HTERT RPE-1 (cell line): Measurements from ENCODE around the gene ZNF292.
"Not testable (repeated sequence)": the region's sequence is repeated elsewhere in the genome, so short reads cannot be mapped to it uniquely, and the experiment has no call there.

Source experiments
- in situ Hi-C: fragments of 300-500 bp; cut with MboI; formaldehyde crosslinking; loops from 4 replicates; pipeline ENCODE4 v1.14.3; 2020; ENCODE audit warnings: low sequenced_read_pairs

The ZNF292 gene

DNA sequence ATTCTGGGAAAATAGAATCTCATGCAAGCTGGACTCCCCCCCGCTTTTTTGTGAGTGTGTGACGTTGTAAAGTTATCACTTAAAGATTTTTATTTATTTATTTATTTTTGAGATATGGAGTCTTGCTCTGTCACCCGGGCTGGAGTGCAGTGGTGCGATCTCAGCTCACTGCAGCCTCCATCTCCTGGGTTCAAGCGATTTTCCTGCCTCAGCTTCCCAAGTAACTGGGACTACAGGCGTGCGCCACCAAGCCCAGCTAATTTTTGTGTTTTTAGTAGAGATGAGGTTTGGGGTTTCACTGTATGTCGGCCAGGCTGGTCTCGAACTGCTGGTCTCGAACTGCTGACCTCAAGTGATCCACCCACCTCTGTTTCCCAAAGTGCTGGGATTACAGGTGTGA lies 2.2 kb downstream of the ZNF292 start:
- in situ Hi-C loops = not testable (repeated sequence)

DNA sequence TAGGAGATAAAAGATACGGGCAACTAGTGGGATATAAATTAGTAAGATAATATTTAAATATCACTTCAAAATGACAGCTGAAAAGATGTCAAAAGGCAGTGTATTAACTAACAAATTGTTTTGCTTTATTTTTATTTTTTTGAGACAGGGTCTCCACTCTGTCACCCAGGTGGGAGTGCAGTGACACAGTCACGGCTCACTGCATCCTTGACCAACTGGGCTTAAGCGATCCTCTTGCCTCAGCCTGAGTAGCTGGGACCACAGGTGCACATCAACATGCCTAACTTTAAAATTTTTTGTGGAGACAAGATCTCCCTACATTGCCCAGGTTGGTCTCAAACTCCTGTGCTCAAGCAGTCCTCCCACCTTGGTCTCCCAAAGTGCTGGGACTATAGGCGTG lies 5.9 kb downstream of the ZNF292 start:
- in situ Hi-C loops = no loop called here

GRCh38 chr6:87164004-87164403 lies 8.6 kb downstream of the ZNF292 start:
- in situ Hi-C loops = no loop called here

DNA sequence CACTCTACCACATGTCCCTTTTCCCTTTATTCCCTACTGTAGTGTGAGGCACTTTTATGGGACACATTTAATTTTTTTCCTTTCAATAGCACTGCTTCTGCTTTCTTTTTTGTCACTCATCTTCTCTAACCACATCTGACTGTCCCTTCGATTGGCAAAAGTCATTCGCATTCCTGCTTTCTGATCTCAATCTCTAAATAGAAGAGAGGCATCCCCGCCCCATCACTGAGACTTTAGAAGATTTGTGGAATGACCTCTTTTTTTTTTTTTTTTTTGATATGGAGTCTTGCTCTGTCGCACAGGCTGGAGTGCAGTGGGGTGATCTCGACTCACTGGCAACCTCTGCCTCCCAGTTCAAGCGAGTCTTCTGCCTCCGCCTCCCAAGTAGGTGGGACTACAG lies 9.1 kb downstream of the ZNF292 start:
- in situ Hi-C loops = no loop called here

GRCh38 chr6:87165185-87165584 lies 9.8 kb downstream of the ZNF292 start:
- in situ Hi-C loops = no loop called here

GRCh38 chr6:87171938-87172633 lies 16.7 kb downstream of the ZNF292 start:
- in situ Hi-C loops = no loop called here

- in situ Hi-C loops = no loop called here
Measured at GRCh38 chr6:87174078-87174579, 18.8 kb downstream of the ZNF292 start.

GRCh38 chr6:87176493-87176892 lies 21.1 kb downstream of the ZNF292 start:
- in situ Hi-C loops = no loop called here

GRCh38 chr6:87180105-87180728 lies 24.9 kb downstream of the ZNF292 start:
- in situ Hi-C loops = no loop called here

- in situ Hi-C loops = no loop called here
Measured at GRCh38 chr6:87181903-87182302, 26.5 kb downstream of the ZNF292 start.

DNA sequence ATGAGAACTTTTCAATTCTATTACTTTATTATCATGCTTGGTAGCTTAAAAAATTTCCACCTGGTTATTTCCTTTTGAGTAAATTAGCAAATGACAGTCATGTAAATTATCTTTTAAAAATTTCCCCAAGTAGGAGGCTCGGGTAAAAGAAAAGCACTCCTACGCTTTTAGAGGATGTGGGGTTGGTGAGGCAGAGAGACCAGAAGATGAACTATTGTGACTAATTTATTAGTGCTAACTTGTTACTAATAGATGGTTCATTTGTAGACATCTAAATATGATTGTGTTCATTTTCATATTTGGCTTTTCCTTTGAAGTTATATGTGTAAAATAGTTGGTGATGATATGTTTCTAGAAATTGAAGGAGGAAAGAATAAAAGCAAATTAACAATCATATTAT lies 27.0 kb downstream of the ZNF292 start:
- in situ Hi-C loops = no loop called here

GRCh38 chr6:87182940-87183339 lies 27.6 kb downstream of the ZNF292 start:
- in situ Hi-C loops = no loop called here

- in situ Hi-C loops = no loop called here
Measured at GRCh38 chr6:87183687-87184086, 28.3 kb downstream of the ZNF292 start.

DNA sequence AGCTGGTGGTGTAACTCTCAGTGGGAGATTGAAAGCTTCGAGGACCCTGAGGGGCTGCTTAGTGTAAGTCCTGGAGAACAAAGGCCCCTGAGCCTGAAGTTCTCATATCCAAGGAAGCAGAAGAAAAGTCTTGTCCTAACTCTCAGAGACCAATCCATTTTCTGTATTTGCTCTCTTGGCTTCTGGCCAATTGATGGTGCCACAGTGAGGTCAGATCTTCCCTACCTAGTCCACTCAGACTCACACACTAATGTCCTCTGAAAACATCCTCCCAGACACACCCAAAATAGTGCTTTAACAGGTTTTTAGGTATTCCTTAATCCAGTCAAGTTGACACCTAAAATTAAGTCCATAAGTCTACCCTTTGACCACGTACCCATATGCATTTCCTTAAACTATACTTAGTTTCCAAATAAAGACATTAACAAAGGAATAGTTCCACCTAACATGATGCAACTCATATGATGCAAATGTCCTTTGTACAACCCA lies 29.4 kb downstream of the ZNF292 start:
- in situ Hi-C loops = no loop called here

DNA sequence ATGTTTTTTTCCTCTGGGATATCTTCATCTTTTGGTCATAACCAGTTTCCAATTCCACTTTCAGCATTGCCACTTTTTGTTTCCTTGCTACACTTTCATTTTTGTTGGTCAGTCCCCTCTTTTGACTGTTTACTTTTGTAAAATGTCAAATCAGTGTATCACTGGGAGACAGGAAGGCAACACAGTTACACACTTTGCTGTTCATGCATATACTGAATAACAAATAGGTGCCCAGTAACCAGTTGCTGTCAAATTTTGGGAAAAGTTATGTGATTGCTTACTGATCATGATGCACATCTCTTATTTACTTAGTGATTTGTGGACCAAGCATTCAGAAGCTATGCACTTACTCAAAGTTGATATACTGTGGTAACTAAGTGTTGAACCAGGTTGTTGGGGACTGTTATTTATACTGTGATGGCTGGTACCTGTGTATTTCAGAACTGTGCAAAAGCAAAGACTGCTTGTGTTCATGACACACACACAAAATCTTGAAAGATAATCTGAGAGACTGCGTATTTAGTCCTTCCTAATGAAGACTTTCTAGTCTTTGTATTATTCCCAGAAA lies 41.0 kb downstream of the ZNF292 start:
- in situ Hi-C loops = no loop called here

GRCh38 chr6:87197547-87197946 lies 42.2 kb downstream of the ZNF292 start:
- in situ Hi-C loops = no loop called here

DNA sequence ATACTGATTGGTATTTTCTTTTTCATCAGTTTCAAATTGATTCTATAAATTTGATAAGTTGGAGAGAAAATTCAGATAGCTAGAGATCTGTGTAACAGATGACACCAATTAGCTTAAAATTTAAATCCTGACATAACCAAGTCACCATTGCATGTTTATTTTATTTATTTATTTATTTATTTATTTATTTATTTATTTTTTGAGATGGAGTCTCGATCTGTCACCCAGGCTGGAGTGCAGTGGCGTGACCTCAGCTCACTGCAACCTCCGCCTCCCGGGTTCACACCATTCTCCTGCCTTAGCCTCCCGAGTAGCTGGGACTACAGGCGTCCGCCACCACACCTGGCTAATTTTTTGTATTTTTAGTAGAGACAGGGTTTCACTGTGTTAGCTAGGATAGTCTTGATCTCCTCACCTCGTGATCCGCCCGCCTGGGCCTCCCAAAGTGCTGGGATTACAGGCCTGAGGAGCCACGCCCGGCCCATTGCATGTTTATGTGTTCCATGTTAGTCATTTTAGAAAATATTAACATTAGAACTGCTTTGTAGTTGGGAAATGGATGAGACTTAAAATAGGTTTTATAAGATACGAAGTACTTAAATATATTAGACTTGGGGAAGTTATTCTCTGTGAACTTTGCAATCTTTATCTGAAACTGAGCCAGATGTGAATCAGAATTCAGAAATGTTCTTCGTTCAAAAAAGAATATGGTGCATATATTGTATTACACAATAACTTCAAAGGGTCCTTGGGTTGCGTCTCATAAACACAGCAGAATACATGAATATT lies 42.9 kb downstream of the ZNF292 start:
- in situ Hi-C loops = not testable (repeated sequence)

DNA sequence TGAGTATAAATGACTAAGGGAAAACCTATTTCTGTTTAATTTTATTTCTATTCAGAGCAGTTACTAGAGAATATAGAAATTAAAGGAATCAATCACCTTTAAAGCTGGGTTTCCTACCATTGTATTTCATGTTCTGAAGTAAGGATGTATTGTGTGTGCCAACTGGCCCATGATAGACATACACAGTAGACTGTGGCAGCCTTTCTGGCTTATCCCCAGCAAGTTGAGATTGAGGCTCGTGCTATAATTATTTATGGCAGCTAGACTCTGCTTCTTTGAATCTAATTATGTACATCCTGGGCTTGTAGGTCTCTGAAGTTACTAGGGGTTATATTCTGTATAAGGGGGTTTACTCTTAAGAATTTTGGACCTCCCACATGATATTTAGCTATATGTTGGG lies 44.4 kb downstream of the ZNF292 start:
- in situ Hi-C loops = no loop called here

- in situ Hi-C loops = no loop called here
Measured at GRCh38 chr6:87200469-87201175, 45.3 kb downstream of the ZNF292 start.

DNA sequence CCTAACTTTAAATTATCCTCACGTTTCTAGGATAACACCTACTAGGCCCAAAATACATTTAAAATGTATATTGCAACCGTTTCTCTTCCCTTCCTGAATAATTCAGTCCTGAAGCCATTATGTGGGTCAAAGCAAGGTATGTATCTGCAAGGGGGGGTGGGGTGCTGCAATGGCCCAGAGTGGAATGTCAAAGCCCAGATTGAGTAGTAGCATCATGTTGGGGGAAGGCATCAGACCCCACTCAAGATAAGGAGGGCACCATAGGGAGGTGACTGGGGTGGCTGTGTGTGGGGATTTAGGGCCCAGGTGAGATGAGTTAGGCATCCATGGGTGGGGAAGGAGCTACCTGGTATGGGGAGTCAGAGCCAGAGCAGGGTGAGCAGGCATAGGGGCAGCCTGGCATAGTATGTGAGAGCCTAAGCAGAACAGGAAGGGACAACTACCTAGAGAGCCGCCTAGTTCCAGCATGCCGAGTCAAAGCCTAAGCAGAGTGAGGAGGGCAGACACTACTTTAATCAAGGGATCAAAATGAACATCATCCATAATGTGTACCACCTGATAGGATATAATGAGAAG lies 48.2 kb downstream of the ZNF292 start:
- in situ Hi-C loops = no loop called here
